ENCODE measurements around the gene RANBP1.
A peak's percentile ranks its signal among the peaks of the same experiment; 100 is the strongest.

Gene RANBP1

GRCh38 chr22:20125201-20126174, 9.6 kb downstream of the RANBP1 start:
- DNase-seq = no peak

- DNase-seq = no peak
These were observed 10.6 kb downstream of the RANBP1 start for GRCh38 chr22:20126284-20127029.

- DNase-seq = no peak
These were observed 11.5 kb downstream of the RANBP1 start for GRCh38 chr22:20127318-20127868.

DNA sequence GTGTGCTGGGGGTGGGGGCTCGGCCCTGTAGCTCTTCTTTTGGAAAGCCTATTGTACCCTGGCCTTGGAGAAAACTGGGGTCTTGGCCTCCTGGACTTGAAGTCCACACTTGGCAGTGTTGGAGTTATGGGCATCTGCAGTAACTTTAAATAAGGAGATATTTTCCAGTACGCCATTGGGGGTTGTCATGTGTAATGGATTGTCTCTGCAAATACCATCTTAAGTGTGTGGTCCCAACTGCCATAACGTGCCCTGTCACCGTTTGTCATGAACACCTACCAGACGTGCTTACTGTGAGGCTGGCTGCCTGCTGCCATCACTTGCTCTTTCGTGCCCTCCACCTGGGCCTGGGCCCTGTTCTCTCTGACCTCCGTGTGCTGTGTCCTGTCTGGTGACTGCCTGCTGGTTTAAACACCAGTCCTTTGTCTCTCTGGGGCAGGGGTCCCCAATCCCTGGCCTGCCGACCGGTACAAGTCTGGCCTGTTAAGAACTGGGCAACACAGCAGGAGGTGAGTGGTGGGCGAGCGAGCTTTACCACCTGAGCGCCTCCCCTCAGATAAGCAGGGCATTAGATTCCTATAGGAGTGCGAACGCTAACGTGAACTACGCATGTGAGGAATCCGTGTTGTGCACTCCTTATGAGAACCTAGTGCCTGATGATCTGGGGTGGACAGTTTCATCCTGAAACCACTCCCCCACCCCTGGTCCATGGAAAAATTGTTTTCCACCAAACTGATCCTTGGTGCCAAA, 12.1 kb downstream of the RANBP1 start:
- DNase-seq = no peak

GRCh38 chr22:20128619-20128901, 12.7 kb downstream of the RANBP1 start:
- no peak for DNase-seq

GRCh38 chr22:20128902-20129746, 13.2 kb downstream of the RANBP1 start:
- DNase-seq = peak; percentile 13

GRCh38 chr22:20129747-20130014, 13.8 kb downstream of the RANBP1 start:
- no peak for DNase-seq

- DNase-seq = no peak
These were observed 14.4 kb downstream of the RANBP1 start for GRCh38 chr22:20130319-20130718.

DNA sequence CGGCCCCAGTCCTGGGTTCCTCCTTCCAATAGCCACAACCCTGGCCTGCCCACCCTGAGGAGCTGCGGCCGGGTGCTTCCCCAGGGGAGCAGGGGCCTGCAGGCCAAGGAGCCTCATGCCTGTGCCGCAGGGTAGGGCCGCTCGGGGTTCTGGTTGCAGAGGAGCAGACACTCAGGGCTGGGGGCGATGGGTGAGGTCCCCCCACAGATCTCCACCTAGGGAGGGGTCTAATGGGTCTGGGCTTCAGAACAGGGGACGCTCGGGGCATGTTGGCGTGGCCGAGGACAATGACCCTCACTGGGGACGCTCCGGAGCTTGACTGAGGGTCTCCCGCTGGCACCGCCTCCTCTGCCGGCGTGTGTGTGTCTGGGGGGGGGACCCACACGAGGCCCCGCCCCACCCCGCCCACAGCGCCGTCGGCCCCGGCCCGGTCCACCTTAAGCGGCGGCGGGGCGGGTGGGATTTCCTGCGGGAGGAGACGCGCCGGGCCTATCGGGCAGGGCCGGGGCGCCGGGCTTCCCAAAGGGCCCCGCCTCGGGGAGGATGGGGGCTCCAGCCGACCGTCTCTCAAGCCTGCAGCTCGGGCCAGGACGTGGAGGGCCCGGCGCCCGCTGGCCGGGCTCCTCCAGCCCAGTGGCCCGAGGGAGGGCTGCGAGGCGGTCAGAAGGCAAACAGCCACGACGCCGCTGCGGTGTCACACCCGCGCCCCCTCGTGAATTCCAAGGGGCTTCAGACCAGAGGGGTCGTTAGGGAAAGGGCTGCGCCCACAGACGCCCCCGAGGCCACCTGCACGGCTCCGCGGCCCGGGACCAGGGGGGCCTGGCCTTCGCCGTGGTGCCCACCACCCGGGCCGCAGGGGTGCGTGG, 15.1 kb downstream of the RANBP1 start:
- peak; percentile 72 for DNase-seq

- DNase-seq = no peak
These were observed 15.6 kb downstream of the RANBP1 start, which contains the start of gene ZDHHC8 for GRCh38 chr22:20131597-20131858. ZDHHC8 (plus strand) TSS chr22:20131804; CDS start chr22:20131948, 144 bp downstream.

DNA sequence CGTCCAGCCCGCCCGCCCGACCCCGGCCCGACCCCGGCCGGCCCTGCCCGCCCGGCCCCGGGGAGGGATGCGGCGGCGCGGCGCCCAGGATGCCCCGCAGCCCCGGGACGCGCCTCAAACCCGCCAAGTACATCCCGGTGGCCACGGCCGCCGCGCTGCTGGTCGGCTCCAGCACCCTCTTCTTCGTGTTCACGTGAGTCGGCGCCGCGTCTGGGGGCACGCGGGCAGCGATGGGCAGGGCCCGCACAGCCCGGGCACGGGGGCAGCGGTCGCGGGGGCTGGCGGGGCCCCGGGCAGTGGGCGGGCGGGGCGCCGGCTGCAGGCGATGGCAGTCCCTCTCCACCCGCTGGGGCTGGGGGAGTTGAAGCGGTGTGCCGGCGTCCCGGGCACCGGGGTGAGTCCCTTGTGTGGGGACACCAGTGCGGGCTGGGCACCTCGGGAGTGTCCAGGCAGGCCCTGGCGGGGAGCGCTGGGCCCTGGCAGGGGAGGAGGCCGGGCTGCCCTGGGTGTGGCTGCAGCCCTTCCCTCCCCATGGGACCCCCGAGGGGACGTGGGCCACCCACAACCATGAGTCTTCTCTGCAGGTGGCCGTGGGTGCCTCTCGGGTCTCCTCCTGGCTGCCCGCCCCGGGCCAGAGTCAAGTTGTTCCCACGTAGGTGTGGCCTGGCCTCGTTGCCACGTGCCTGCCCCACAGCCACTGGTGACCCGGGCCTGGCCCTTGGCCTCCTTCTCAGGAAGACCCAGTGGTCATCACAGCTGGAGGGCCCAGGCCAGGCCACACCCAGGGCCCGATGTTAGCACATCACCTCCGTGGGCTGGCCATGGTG, 16.2 kb downstream of the RANBP1 start:
- no peak for DNase-seq

DNA sequence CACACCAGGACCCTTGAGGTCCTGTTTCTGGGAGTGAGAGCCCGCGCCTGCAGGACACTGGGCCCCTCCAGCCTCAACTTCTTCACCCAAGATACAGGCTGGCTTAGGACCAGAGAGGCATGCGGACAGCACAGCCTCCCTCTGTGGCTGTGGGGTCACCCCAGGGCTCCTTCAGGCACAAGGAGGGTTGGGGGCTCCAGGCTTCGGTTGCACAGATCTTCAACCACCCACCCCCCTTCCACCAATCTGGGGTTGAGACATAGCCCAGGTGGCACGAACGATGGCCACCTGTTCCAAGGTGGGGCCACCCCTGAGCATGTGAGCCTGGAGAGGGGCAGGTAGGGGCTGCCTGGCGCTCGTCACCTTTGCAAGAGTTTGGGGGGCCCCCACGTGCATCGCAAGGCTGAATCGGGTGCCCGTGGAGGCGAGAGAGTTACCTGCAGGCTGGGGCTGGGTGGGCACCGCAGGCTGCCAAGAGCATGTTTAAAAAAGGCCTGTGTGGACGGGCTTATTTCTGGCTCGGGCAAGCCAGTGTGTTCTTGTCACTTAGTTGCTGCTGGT, 16.9 kb downstream of the RANBP1 start:
- no peak for DNase-seq

DNA sequence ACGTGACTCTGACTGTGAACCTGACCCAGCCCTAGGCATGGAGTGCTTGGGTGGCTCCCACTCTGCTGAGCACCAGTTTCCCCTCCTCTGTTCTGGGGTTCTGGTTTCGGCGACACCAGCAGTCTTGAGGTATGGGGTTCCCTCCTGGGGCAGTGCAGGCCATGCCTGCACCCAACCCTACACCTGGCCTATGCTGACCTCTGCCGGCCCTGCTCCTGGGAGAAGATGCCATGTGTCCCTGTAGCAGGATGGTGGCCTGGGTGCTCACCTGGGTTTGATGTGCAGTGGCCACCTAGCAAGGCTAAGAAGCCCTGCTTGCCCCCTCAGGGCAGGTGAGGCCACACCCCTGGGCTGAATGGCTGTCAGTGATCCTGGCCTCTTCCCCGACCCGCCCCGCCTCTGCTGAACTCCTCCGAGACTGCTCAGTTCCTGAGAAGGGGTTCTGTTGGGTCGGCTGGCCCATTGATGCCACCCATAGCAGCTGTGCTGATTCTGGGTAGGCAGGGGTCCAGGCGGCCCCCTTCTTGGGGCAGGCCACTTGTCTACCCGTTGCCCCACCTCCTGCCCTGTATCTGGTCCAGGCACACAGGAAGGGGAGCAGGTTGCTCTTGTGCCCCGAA, 18.1 kb downstream of the RANBP1 start:
- DNase-seq = no peak

GRCh38 chr22:20135265-20135664, 19.4 kb downstream of the RANBP1 start:
- DNase-seq = no peak

GRCh38 chr22:20135806-20136602, 20.1 kb downstream of the RANBP1 start:
- DNase-seq = no peak

DNA sequence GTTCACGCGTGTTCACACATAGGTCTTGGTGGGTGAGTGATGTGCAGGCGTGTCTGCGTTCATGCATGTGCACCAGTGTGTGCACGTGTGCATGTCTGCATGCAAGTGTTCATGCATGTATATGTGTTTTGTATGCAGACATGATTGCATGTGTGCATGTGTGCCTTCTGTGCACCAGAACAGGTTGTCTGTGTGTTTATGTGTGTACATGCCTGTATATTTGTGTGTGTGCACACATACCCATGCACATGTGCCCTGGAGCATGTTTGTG, 20.6 kb downstream of the RANBP1 start:
- DNase-seq = no peak

- no peak for DNase-seq
These were observed 21.2 kb downstream of the RANBP1 start for GRCh38 chr22:20137113-20137512.

DNA sequence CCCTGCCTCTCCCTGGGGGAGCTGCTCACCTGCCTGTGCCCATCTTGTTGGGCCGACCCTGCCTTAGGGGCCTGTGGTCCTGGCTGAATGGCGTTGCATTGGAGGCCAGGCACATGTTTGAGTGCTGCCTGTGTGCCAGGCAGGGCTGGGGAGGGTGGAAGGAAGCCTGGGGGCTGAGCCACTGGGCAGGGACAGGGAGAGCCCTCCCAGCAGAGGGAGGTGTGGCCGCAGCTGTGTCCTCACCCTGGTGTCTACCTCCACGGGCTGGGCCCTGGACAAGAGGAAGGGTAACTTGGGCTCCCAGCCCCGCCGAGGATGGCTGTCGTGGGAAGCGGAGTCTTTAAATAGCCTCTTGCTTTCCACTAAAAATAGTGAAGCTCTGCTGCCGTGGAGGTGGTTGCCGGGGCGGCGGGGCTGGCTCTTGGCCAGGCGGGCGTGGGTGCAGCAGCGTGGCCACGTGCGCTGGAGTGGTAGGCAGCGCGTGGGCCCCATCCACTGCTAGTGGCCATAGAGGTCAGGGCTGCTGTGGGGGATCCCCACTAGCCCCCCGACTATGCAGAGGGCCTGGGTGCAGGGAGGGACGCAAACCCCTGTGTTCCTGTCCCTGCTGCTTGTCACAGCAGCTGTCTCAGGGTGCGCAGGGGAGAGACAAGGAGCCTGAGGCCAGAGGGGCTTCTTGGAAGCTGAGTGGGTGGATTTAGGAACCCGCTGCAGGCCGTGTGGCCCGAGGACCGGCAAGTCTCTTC, 21.9 kb downstream of the RANBP1 start:
- DNase-seq = no peak

DNA sequence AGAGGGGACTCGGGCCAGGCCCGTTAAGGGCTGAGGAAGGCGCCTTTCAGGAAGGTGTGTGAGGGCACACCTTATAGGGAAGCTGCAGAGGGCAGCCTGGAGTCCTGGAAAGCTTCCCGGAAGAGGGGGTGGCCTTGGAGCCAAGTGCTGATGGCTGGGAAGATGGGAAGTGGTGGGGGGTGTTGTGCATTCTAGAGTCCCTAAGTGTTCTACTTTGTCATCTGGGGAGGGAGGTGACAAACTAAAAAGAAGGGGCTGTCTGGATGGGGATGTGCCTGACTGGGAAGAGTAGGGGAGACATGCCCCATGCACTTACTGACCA, 22.5 kb downstream of the RANBP1 start:
- no peak for DNase-seq
